Loucy (cell line): Measurements from ENCODE around the gene TRAPPC12.
A peak's percentile ranks its signal among the peaks of the same experiment; 100 is the strongest.

Source experiments
- H2AFZ ChIP-seq: fragments of 200-600 bp; sonication (generic); 2 replicates; pipeline ENCODE4 v1.6.0; 2016; ENCODE audit warnings: antibody characterized with exemption, mild to moderate bottlenecking, low read length, moderate library complexity
- H3F3A ChIP-seq: fragments of 200-600 bp; 2 replicates; pipeline ENCODE4 v1.6.0; 2016; ENCODE audit warnings: antibody characterized with exemption, low read depth, mild to moderate bottlenecking
- H3K27me3 ChIP-seq: fragments of 200-600 bp; sonication (generic); 2 replicates; pipeline ENCODE4 v1.6.1; 2014; ENCODE audit warnings: low read length, mild to moderate bottlenecking; ENCODE audit not compliant: insufficient read depth, poor library complexity, severe bottlenecking
- H3K36me3 ChIP-seq: fragments of 200-600 bp; sonication (generic); 2 replicates; pipeline ENCODE4 v1.6.1; 2016; ENCODE audit warnings: low read length; ENCODE audit not compliant: insufficient read depth
- H3K4me1 ChIP-seq: fragments of 200-600 bp; sonication (generic); 2 replicates; pipeline ENCODE4 v1.5.1; 2014; ENCODE audit warnings: low read length, mild to moderate bottlenecking; ENCODE audit not compliant: insufficient read depth, poor library complexity, severe bottlenecking
- H3K4me2 ChIP-seq: fragments of 200-600 bp; sonication (generic); 2 replicates; pipeline ENCODE4 v1.6.0; 2014; ENCODE audit warnings: antibody characterized with exemption, low read length, low read depth, mild to moderate bottlenecking; ENCODE audit not compliant: poor library complexity, severe bottlenecking
- H3K4me3 ChIP-seq: fragments of 200-600 bp; sonication (generic); 2 replicates; pipeline ENCODE4 v1.5.1; 2014; ENCODE audit warnings: low read length, mild to moderate bottlenecking, mixed read lengths; ENCODE audit not compliant: poor library complexity, severe bottlenecking
- H3K79me2 ChIP-seq: fragments of 200-600 bp; sonication (generic); 2 replicates; pipeline ENCODE4 v1.6.1; 2014; ENCODE audit warnings: low read length; ENCODE audit not compliant: insufficient read depth
- H3K9ac ChIP-seq: fragments of 200-600 bp; sonication (generic); 2 replicates; pipeline ENCODE4 v1.6.0; 2014; ENCODE audit warnings: mild to moderate bottlenecking, low read depth, low read length, moderate library complexity; ENCODE audit not compliant: poor library complexity, severe bottlenecking
- H3K9me2 ChIP-seq: fragments of 200-600 bp; sonication (generic); replicated peaks from 2 replicates; pipeline ENCODE4 v1.6.1; 2016; ENCODE audit warnings: low read depth, low read length, mixed read lengths
- H3K9me3 ChIP-seq: fragments of 200-600 bp; sonication (generic); 2 replicates; pipeline ENCODE4 v1.6.1; 2014; ENCODE audit warnings: mild to moderate bottlenecking, antibody characterized with exemption, low read length, low read depth; ENCODE audit not compliant: insufficient read depth
- H4K20me1 ChIP-seq: fragments of 200-600 bp; sonication (generic); 2 replicates; pipeline ENCODE4 v1.6.0; 2014; ENCODE audit warnings: antibody characterized with exemption, low read length, mild to moderate bottlenecking; ENCODE audit not compliant: insufficient read depth, poor library complexity, severe bottlenecking
- CTCF ChIP-seq: fragments of 200-600 bp; sonication (generic); conservative IDR thresholded peaks from 2 replicates; pipeline ENCODE4 v1.5.1; 2014; ENCODE audit warnings: mild to moderate bottlenecking, antibody characterized with exemption, low read length
- EZH2phosphoT487 ChIP-seq: fragments of 200-600 bp; IDR thresholded peaks from 2 replicates; pipeline ENCODE4 v1.6.1; 2018; ENCODE audit warnings: antibody characterized with exemption, mild to moderate bottlenecking, moderate library complexity, borderline replicate concordance

TRAPPC12 gene

GRCh38 chr2:3377612-3378432 is 1.7 kb upstream of the TRAPPC12 start, which contains the start of gene EIPR1:
EIPR1 (minus strand) TSS chr2:3377818; CDS start chr2:3377689, 129 bp downstream.
- Histone ChIP-seq H3K4me1 (peaks cover 25% of the 10 kb centered on the region), H3F3A (no peaks in the 10 kb centered on the region), H3K9ac (peak within 1 kb of the TSS; percentile 83), H3K79me2 (peaks cover 49% of the 10 kb centered on the region), H3K9me3 (no peaks in the 10 kb centered on the region), H3K27me3 (no peaks in the 10 kb centered on the region), H2AFZ (peak within 1 kb of the TSS; percentile 74), H3K9me2 (no peaks in the 10 kb centered on the region), H4K20me1 (no peaks in the 10 kb centered on the region), H3K36me3 (no peaks in the 10 kb centered on the region), H3K4me2 (peak within 1 kb of the TSS; percentile 98), H3K4me3 (peak within 1 kb of the TSS; percentile 83)
- TF ChIP-seq EZH2phosphoT487 (no peak), CTCF (no peak)

GRCh38 chr2:3379339-3379646 is 201 bp upstream of the TRAPPC12 start:
- Histone ChIP-seq H3K27me3 (no peaks in the 10 kb centered on the region), H4K20me1 (no peaks in the 10 kb centered on the region), H3F3A (peaks cover 3% of the 10 kb centered on the region; the same call in 1 of the 2 replicates), H3K9ac (peak overlapping the region; percentile 83), H3K36me3 (no peaks in the 10 kb centered on the region), H3K9me2 (no peaks in the 10 kb centered on the region), H3K4me2 (peak overlapping the region; percentile 86), H3K79me2 (peaks cover 49% of the 10 kb centered on the region), H2AFZ (peak overlapping the region; percentile 75), H3K9me3 (no peaks in the 10 kb centered on the region), H3K4me3 (peak overlapping the region; percentile 83), H3K4me1 (peaks cover 30% of the 10 kb centered on the region)
- no peak for TF ChIP-seq EZH2phosphoT487
- TF ChIP-seq CTCF = no peak

GRCh38 chr2:3386448-3386958 is 7.0 kb downstream of the TRAPPC12 start:
- H3F3A ChIP-seq = peaks cover 6% of the 10 kb centered on the region
- no peak overlapping the region for H2AFZ ChIP-seq
- peaks cover 22% of the 10 kb centered on the region; the same call in 1 of the 2 replicates for H3K36me3 ChIP-seq
- H3K4me1 ChIP-seq = peaks cover 15% of the 10 kb centered on the region
- H3K9me2 ChIP-seq = no peaks in the 10 kb centered on the region
- H3K79me2 ChIP-seq = peaks cover 15% of the 10 kb centered on the region; the same call in 1 of the 2 replicates
- no peaks in the 10 kb centered on the region for H3K9me3 ChIP-seq
- H3K27me3 ChIP-seq = no peaks in the 10 kb centered on the region
- TF ChIP-seq EZH2phosphoT487 = no peak
- TF ChIP-seq CTCF = no peak
- H3K4me3 ChIP-seq = no peak overlapping the region
- no peak overlapping the region for H3K4me2 ChIP-seq
- H4K20me1 ChIP-seq = no peaks in the 10 kb centered on the region
- H3K9ac ChIP-seq = no peak overlapping the region
